HPDE6-E6E7 (cell line): Measurements from ENCODE around the gene NCF2.

Experiments used
- DNase-seq: peaks from one replicate; pipeline ENCODE4 v3.0.0; 2011; ENCODE audit warnings: missing footprints; ENCODE audit errors: extremely low spot score

The NCF2 gene

GRCh38 chr1:183612407-183612806 lies 22.1 kb upstream of the NCF2 start:
- no peak for DNase-seq

GRCh38 chr1:183611021-183611420 lies 20.8 kb upstream of the NCF2 start:
- no peak for DNase-seq

GRCh38 chr1:183609759-183610452 lies 19.6 kb upstream of the NCF2 start:
- no peak for DNase-seq

- DNase-seq, result peak; percentile 63
Observed at GRCh38 chr1:183609313-183609712, 19.1 kb upstream of the NCF2 start.

GRCh38 chr1:183607322-183607980 lies 17.2 kb upstream of the NCF2 start:
- no peak for DNase-seq

GRCh38 chr1:183605904-183606303 lies 15.6 kb upstream of the NCF2 start:
- DNase-seq, result no peak

- DNase-seq, result no peak
Observed at GRCh38 chr1:183604815-183605214, 14.6 kb upstream of the NCF2 start.

GRCh38 chr1:183604038-183604808 lies 14.0 kb upstream of the NCF2 start:
- DNase-seq, result no peak

GRCh38 chr1:183602510-183602909 lies 12.3 kb upstream of the NCF2 start:
- DNase-seq, result no peak

GRCh38 chr1:183600634-183601033 lies 10.4 kb upstream of the NCF2 start:
- no peak for DNase-seq

GRCh38 chr1:183600136-183600535 lies 9.9 kb upstream of the NCF2 start:
- DNase-seq, result no peak

- no peak for DNase-seq
Observed at GRCh38 chr1:183598386-183598785, 8.1 kb upstream of the NCF2 start.

- no peak for DNase-seq
Observed at GRCh38 chr1:183597656-183598347, 7.5 kb upstream of the NCF2 start.

- DNase-seq, result no peak
Observed at GRCh38 chr1:183596500-183596899, 6.2 kb upstream of the NCF2 start.

- no peak for DNase-seq
Observed at GRCh38 chr1:183595537-183595936, 5.3 kb upstream of the NCF2 start.

- DNase-seq, result no peak
Observed at GRCh38 chr1:183593356-183593755, 3.1 kb upstream of the NCF2 start.

- no peak for DNase-seq
Observed at GRCh38 chr1:183592733-183593132, 2.5 kb upstream of the NCF2 start.

GRCh38 chr1:183589874-183590243 lies 400 bp downstream of the NCF2 start:
- no peak for DNase-seq

- DNase-seq, result no peak
Observed at GRCh38 chr1:183589384-183589783, 875 bp downstream of the NCF2 start.

GRCh38 chr1:183588827-183589226 lies 1.4 kb downstream of the NCF2 start:
- DNase-seq, result no peak

- DNase-seq, result no peak
Observed at GRCh38 chr1:183586926-183587325, 3.3 kb downstream of the NCF2 start.

- DNase-seq, result no peak
Observed at GRCh38 chr1:183586455-183586854, 3.8 kb downstream of the NCF2 start.
